CD14-positive monocyte (primary cell): ENCODE results near the gene LIM2. TPM values are rescaled to one million over a fixed set of nuclear protein-coding genes. Genes with fewer than 3 reads are reported as not detected.

Source experiments
- DNase-seq, 3 donors: peaks; one replicate each; pipeline ENCODE4 v3.0.0-alpha.2; 2011 to 2022
- H2AFZ ChIP-seq: 2 replicates; pipeline ENCODE4 v1.6.0; 2012; ENCODE audit warnings: mild to moderate bottlenecking, low read depth, low read length, inconsistent platforms; ENCODE audit not compliant: insufficient read depth, poor library complexity, severe bottlenecking
- H3K27ac ChIP-seq, 2 donors: 1 replicate in 1 of 2; 2 replicates in 1 of 2; pipeline ENCODE4 v1.5.1; 2012 to 2013; ENCODE audit warnings: low read length in 2 of 2, control low read depth in 1 of 2, inconsistent platforms in 1 of 2, low read depth in 1 of 2, mild to moderate bottlenecking in 1 of 2
- H3K27me3 ChIP-seq, 2 donors: one replicate each; pipeline versions ENCODE4 v1.6.0 to v1.6.1; 2011 to 2013; ENCODE audit warnings: low read length in 2 of 2; ENCODE audit not compliant: control insufficient read depth in 2 of 2, insufficient read depth in 2 of 2
- H3K36me3 ChIP-seq, 2 donors: replicated peaks in 1 of 2; 1 replicate in 1 of 2; 2 replicates in 1 of 2; pipeline versions ENCODE4 v1.5.1 to v1.6.1; 2012 to 2013; ENCODE audit warnings: low read length in 2 of 2, control low read depth in 1 of 2, inconsistent platforms in 1 of 2, mild to moderate bottlenecking in 1 of 2; ENCODE audit not compliant: insufficient read depth in 2 of 2, control insufficient read depth in 1 of 2
- H3K4me1 ChIP-seq, 2 donors: 1 replicate in 1 of 2; 2 replicates in 1 of 2; pipeline versions ENCODE4 v1.5.1 to v1.6.1; 2012 to 2013; ENCODE audit warnings: low read length in 2 of 2, control low read depth in 1 of 2, inconsistent platforms in 1 of 2, mild to moderate bottlenecking in 1 of 2, moderate library complexity in 1 of 2; ENCODE audit not compliant: insufficient read depth in 2 of 2, control insufficient read depth in 1 of 2
- H3K4me2 ChIP-seq: replicated peaks from 2 replicates; pipeline ENCODE3; 2012; ENCODE audit warnings: low read length, moderate library complexity, mild to moderate bottlenecking; ENCODE audit not compliant: poor library complexity, severe bottlenecking; ENCODE audit errors: extremely low read depth
- H3K4me3 ChIP-seq, 3 experiments: fragments of 200-600 bp in 1 of 3; sonication (generic) in 1 of 3; replicated peaks in 1 of 3; 1 replicate in 2 of 3; 2 replicates in 1 of 3; pipeline ENCODE4 v1.5.1; 2011 to 2013; ENCODE audit warnings: low read length in 3 of 3, mild to moderate bottlenecking in 3 of 3, control low read depth in 2 of 3, low read depth in 2 of 3, inconsistent platforms in 1 of 3, moderate library complexity in 1 of 3
- H3K79me2 ChIP-seq: 2 replicates; pipeline ENCODE4 v1.6.0; 2012; ENCODE audit warnings: mild to moderate bottlenecking, control low read depth, inconsistent platforms, low read length, moderate library complexity; ENCODE audit not compliant: insufficient read depth
- H3K9ac ChIP-seq: 2 replicates; pipeline ENCODE4 v1.6.0; 2017; ENCODE audit warnings: low read length, mild to moderate bottlenecking; ENCODE audit not compliant: insufficient read depth, poor library complexity, severe bottlenecking
- H3K9me3 ChIP-seq, 2 donors: replicated peaks in 1 of 2; 1 replicate in 1 of 2; 2 replicates in 1 of 2; pipeline versions ENCODE4 v1.5.1 to v1.6.1; 2012 to 2013; ENCODE audit warnings: low read length in 2 of 2, control low read depth in 1 of 2; ENCODE audit not compliant: control insufficient read depth in 1 of 2, insufficient read depth in 1 of 2
- H4K20me1 ChIP-seq: 2 replicates; pipeline ENCODE4 v1.6.0; 2012; ENCODE audit warnings: mild to moderate bottlenecking, low read length, control low read depth, moderate library complexity; ENCODE audit not compliant: insufficient read depth
- H3K27ac Mint-ChIP-seq, 7 donors: one replicate each; pipeline ENCODE4 v1.8.0; 2020; ENCODE audit warnings: mild to moderate bottlenecking in 7 of 7, mixed read lengths in 7 of 7, moderate library complexity in 6 of 7, inconsistent platforms in 2 of 7
- H3K27me3 Mint-ChIP-seq, 3 donors: one replicate each; pipeline ENCODE4 v1.8.0; 2021 to 2022; ENCODE audit warnings: low read depth in 3 of 3, mild to moderate bottlenecking in 3 of 3, mixed read lengths in 3 of 3, moderate library complexity in 3 of 3, inconsistent platforms in 1 of 3
- H3K36me3 Mint-ChIP-seq, 2 donors: one replicate each; pipeline ENCODE4 v1.8.0; 2020; ENCODE audit warnings: mixed read lengths in 2 of 2, inconsistent platforms in 1 of 2, mild to moderate bottlenecking in 1 of 2
- H3K4me1 Mint-ChIP-seq: one replicate; pipeline ENCODE4 v1.8.0; 2020; ENCODE audit warnings: mild to moderate bottlenecking, mixed read lengths
- H3K4me3 Mint-ChIP-seq, 2 donors: one replicate each; pipeline ENCODE4 v1.8.0; 2020; ENCODE audit warnings: mild to moderate bottlenecking in 2 of 2, mixed read lengths in 2 of 2, moderate library complexity in 1 of 2
- H3K9me3 Mint-ChIP-seq, 7 donors: one replicate each; pipeline ENCODE4 v1.8.0; 2020 to 2022; ENCODE audit warnings: mixed read lengths in 7 of 7, mild to moderate bottlenecking in 6 of 7, moderate library complexity in 6 of 7, inconsistent platforms in 2 of 7
- CTCF ChIP-seq: fragments of 200-600 bp; IDR thresholded peaks from one replicate; pipeline ENCODE4 v1.8.0; 2022; ENCODE audit warnings: antibody characterized with exemption, mild to moderate bottlenecking
- WGBS: methylation state at CpG from one replicate; pipeline ENCODE4 v1.1.5; 2013; ENCODE audit warnings: missing lambda C conversion rate; ENCODE audit not compliant: insufficient coverage; 5-methylcytosine and 5-hydroxymethylcytosine counted together
- intact Hi-C, 2 donors: fragments of 100-400 bp; cut with micrococcal nuclease; formaldehyde crosslinking; loops; one replicate each; pipeline versions ENCODE4 v1.15.0 to v1.15.1; 2023
- polyA plus RNA-seq, 3 donors: library from polyadenylated mRNA; depleted of rRNA in 1 of 3; unstranded in 2 of 3; stranded (reverse) in 1 of 3; fragments of 300-500 nt in 2 of 3; fragments of >200 nt in 1 of 3; fragmentation: Illumina TruSeq in 2 of 3; gene quantifications; 1 replicate in 2 of 3; 2 replicates in 1 of 3; pipeline ENCODE4 v1.2.3, GENCODE V29; 2012 to 2021

The LIM2 gene
- polyA plus RNA-seq, 3 donors = not detected

- no peak overlapping the region for H3K4me3 ChIP-seq
Observed at GRCh38 chr19:51341066-51341465, 46.7 kb downstream of the LIM2 start.

More at GRCh38 chr19:51341066-51341465, 46.7 kb downstream of the LIM2 start:
- H3K4me2 ChIP-seq = no peak overlapping the region
- no peak for DNase-seq
- WGBS = 97% methylated on average over 18 of the region's 18 CpGs
- peaks cover 19 to 23% of the 10 kb centered on the region in 2 donors for H3K4me1 ChIP-seq
- no peaks in the 10 kb centered on the region for H3K9me3 ChIP-seq
- intact Hi-C loops = no loop called here
- H3K36me3 ChIP-seq = peaks cover 13 to 17% of the 10 kb centered on the region in 2 donors
- no peak overlapping the region for H2AFZ ChIP-seq
- H3K27ac ChIP-seq = no peak overlapping the region
- H3K27me3 ChIP-seq = peaks cover 0 to 12% of the 10 kb centered on the region in 2 donors
- Mint-ChIP-seq H3K27me3 (peaks cover 22 to 25% (median 23%) of the 10 kb centered on the region in 3 donors), H3K36me3 (peaks cover 11 to 17% of the 10 kb centered on the region in 2 donors), H3K4me1 (peaks cover 18% of the 10 kb centered on the region), H3K27ac (peak overlapping the region in 1 of 7 donors; percentile 46), H3K9me3 (peaks cover 0 to 4% (median 0%) of the 10 kb centered on the region in 7 donors), H3K4me3 (peak overlapping the region; percentile 55 to 77)
- TF ChIP-seq CTCF = no peak
- no peak overlapping the region for H3K9ac ChIP-seq
- H3K79me2 ChIP-seq = no peaks in the 10 kb centered on the region
- H4K20me1 ChIP-seq = no peaks in the 10 kb centered on the region
